ENCODE results near the gene HAUS8. TPM values are rescaled to one million over a fixed set of nuclear protein-coding genes. Genes with fewer than 3 reads are reported as not detected.
A peak's percentile ranks its signal among the peaks of the same experiment; 100 is the strongest.

HAUS8 gene
- total RNA-seq, 1 experiment from 2014 or later: 30.8 TPM

DNA sequence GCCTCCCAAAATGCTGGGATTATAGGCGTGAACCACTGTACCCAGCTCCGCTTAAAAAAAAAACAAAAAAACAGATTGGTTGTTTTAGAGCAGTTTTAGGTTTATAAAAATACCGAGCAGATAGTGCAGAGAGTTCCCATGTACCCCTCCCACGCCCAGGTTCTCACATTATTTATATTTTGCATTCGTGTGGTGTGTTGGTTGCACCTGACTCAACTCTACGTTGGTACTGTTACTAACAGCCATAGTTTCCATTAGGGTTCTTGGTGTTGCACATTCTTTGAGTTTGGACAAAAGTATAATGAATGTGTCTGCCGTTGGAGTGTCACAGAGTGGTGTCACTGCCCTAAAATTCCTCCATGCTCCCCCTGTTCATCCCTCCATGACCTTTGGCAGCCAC, 29.4 kb upstream of the HAUS8 start:
- no TSS peak for BruUV-seq (replicated peaks)
- intact Hi-C loops (cut with micrococcal nuclease; ENCODE audit: unreplicated experiment): no loop called here
- H3K79me2 ChIP-seq (ENCODE audit: low read depth): peaks cover 71% of the 10 kb centered on the region
- peaks cover 9% of the 10 kb centered on the region; the same call in 1 of the 2 replicates for H3K9me3 ChIP-seq (ENCODE audit: insufficient read depth, low read depth)
- no peak overlapping the region for H3K27ac ChIP-seq
- no peaks in the 10 kb centered on the region for H3K27me3 ChIP-seq (ENCODE audit: insufficient read depth, low read depth)
- no peak overlapping the region for H3K4me2 ChIP-seq
- no peak for TF ChIP-seq EZH2 (IDR thresholded peaks at IDR 0.05; ENCODE audit: low read depth)
- TF ChIP-seq, protein P1, sequence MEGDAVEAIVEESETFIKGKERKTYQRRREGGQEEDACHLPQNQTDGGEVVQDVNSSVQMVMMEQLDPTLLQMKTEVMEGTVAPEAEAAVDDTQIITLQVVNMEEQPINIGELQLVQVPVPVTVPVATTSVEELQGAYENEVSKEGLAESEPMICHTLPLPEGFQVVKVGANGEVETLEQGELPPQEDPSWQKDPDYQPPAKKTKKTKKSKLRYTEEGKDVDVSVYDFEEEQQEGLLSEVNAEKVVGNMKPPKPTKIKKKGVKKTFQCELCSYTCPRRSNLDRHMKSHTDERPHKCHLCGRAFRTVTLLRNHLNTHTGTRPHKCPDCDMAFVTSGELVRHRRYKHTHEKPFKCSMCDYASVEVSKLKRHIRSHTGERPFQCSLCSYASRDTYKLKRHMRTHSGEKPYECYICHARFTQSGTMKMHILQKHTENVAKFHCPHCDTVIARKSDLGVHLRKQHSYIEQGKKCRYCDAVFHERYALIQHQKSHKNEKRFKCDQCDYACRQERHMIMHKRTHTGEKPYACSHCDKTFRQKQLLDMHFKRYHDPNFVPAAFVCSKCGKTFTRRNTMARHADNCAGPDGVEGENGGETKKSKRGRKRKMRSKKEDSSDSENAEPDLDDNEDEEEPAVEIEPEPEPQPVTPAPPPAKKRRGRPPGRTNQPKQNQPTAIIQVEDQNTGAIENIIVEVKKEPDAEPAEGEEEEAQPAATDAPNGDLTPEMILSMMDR (conservative IDR thresholded peaks at IDR 0.05): no peak
- H3F3A ChIP-seq (ENCODE audit: insufficient read depth, low read depth): peaks cover 37% of the 10 kb centered on the region
- no peak for DNase-seq
- no peak overlapping the region for H2AFZ ChIP-seq
- H3K4me3 ChIP-seq: no peak overlapping the region
- CTCF ChIA-PET: no interaction called here
- H4K20me1 ChIP-seq (ENCODE audit: insufficient read depth): peaks cover 3% of the 10 kb centered on the region; the same call in 1 of the 2 replicates
- peaks cover 20% of the 10 kb centered on the region for H3K36me3 ChIP-seq (ENCODE audit: low read depth)
- no peaks in the 10 kb centered on the region for H3K9me2 ChIP-seq (ENCODE audit: insufficient read depth)
- peaks cover 24% of the 10 kb centered on the region for H3K4me1 ChIP-seq (replicated peaks; ENCODE audit: insufficient read depth)
- POLR2A ChIA-PET (ENCODE audit: unreplicated experiment): no interaction called here

DNA sequence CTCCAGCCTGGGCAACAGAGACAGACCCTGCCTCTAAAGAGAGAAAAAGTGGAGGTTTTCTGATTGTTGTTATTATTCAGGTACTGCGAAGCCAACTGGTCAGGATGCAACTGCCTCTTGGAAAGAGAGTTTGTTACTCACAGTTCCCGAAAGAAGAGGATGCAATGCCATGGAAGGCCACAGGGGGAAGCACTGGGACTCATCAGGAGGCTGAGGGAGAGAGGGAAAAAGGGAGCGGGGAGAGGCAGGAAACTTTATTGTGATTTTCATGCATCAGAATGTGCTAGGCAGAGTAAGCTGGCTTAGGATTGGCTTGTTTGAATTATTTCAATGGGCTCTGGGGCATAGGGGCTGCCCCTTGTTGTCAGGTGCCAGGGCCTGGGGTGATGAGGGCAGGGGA, 27.9 kb upstream of the HAUS8 start:
- Histone ChIP-seq H3K4me1 (replicated peaks; ENCODE audit: insufficient read depth) (peaks cover 15% of the 10 kb centered on the region), H3K27ac (no peak overlapping the region; the same call in 1 of the 2 replicates), H3K79me2 (ENCODE audit: low read depth) (peaks cover 77% of the 10 kb centered on the region), H3K9me2 (ENCODE audit: insufficient read depth) (no peaks in the 10 kb centered on the region), H4K20me1 (ENCODE audit: insufficient read depth) (no peaks in the 10 kb centered on the region), H3K4me2 (no peak overlapping the region), H3K4me3 (no peak overlapping the region), H3F3A (ENCODE audit: insufficient read depth, low read depth) (peaks cover 26% of the 10 kb centered on the region), H3K27me3 (ENCODE audit: insufficient read depth, low read depth) (no peaks in the 10 kb centered on the region), H2AFZ (no peak overlapping the region), H3K9me3 (ENCODE audit: insufficient read depth, low read depth) (peaks cover 9% of the 10 kb centered on the region; the same call in 1 of the 2 replicates), H3K36me3 (ENCODE audit: low read depth) (peaks cover 20% of the 10 kb centered on the region)
- TF ChIP-seq EZH2 (IDR thresholded peaks at IDR 0.05; ENCODE audit: low read depth): no peak
- TF ChIP-seq, protein P1 (conservative IDR thresholded peaks at IDR 0.05): peak; percentile 77
- intact Hi-C loops (cut with micrococcal nuclease; ENCODE audit: unreplicated experiment): no loop called here
- no TSS peak for BruUV-seq (replicated peaks)
- CTCF ChIA-PET: interaction anchor here (0.7 kb wide), 1 partner anchor 51 kb away, joined by 6 read pairs; no protein-coding TSS in a partner anchor
- DNase-seq: peak; percentile 11 to 34
- POLR2A ChIA-PET (ENCODE audit: unreplicated experiment): no interaction called here

DNA sequence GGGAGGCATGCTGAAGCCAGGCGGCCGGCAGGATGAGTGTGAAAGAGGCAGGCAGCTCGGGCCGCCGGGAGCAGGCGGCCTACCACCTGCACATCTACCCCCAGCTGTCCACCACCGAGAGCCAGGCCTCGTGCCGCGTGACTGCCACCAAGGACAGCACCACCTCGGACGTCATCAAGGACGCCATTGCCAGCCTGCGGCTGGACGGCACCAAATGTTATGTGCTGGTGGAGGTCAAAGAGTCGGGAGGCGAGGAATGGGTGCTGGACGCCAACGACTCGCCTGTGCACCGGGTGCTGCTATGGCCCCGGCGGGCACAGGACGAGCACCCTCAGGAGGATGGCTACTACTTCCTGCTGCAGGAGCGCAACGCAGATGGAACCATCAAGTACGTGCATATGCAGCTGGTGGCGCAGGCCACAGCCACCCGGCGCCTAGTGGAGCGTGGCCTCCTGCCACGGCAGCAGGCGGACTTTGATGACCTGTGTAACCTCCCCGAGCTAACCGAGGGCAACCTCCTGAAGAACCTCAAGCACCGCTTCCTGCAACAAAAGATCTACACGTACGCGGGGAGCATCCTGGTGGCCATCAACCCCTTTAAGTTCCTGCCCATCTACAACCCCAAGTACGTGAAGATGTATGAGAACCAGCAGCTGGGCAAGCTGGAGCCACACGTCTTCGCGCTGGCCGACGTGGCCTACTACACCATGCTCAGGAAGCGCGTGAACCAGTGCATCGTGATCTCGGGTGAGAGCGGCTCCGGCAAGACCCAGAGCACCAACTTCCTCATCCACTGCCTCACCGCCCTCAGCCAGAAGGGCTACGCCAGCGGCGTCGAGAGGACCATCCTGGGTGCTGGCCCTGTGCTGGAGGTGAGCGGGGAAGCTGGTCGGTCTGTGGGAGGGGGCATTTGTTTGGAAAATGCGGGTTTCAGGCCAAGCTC, 26.7 kb upstream of the HAUS8 start:
- Histone ChIP-seq H2AFZ (no peak overlapping the region), H3K79me2 (ENCODE audit: low read depth) (peaks cover 82% of the 10 kb centered on the region), H3K27ac (no peak overlapping the region), H3F3A (ENCODE audit: insufficient read depth, low read depth) (peaks cover 29% of the 10 kb centered on the region), H4K20me1 (ENCODE audit: insufficient read depth) (no peaks in the 10 kb centered on the region), H3K27me3 (ENCODE audit: insufficient read depth, low read depth) (no peaks in the 10 kb centered on the region), H3K4me2 (no peak overlapping the region), H3K4me1 (replicated peaks; ENCODE audit: insufficient read depth) (peaks cover 18% of the 10 kb centered on the region), H3K36me3 (ENCODE audit: low read depth) (peaks cover 20% of the 10 kb centered on the region), H3K9me2 (ENCODE audit: insufficient read depth) (no peaks in the 10 kb centered on the region), H3K9me3 (ENCODE audit: insufficient read depth, low read depth) (peaks cover 9% of the 10 kb centered on the region; the same call in 1 of the 2 replicates), H3K4me3 (no peak overlapping the region)
- DNase-seq: peak in 1 of 2 experiments; percentile 21
- ChIA-PET CTCF (interaction anchor here (0.7 kb wide), 2 partner anchors 16 to 496 kb away, joined by 6 to 7 read pairs; no protein-coding TSS in a partner anchor), POLR2A (ENCODE audit: unreplicated experiment) (no interaction called here)
- TF ChIP-seq, protein P1 (conservative IDR thresholded peaks at IDR 0.05): no peak
- TF ChIP-seq EZH2 (IDR thresholded peaks at IDR 0.05; ENCODE audit: low read depth): no peak
- intact Hi-C loops (cut with micrococcal nuclease; ENCODE audit: unreplicated experiment): no loop called here
- no TSS peak for BruUV-seq (replicated peaks)
